DND-41 (cell line): ENCODE measurements around the gene EP400.

Source experiments
- ATAC-seq: fragments of 200-7000 bp; cut with Tn5 transposase; 3 replicates; pipeline ENCODE4 v1.9.1; 2021; ENCODE audit warnings: low read depth; ENCODE audit not compliant: insufficient read depth
- DNase-seq: peaks from one replicate; pipeline ENCODE4 v3.0.0-alpha.2; 2020
- H2AFZ ChIP-seq: 2 replicates; pipeline ENCODE4 v1.6.0; 2012; ENCODE audit warnings: low read depth, low read length
- H3K27ac ChIP-seq: 2 replicates; pipeline ENCODE4 v1.5.1; 2012; ENCODE audit warnings: low read length, inconsistent platforms
- H3K27me3 ChIP-seq: fragments of 200-600 bp; sonication (generic); 2 replicates; pipeline ENCODE4 v1.6.0; 2012; ENCODE audit warnings: low read length, mild to moderate bottlenecking, inconsistent platforms; ENCODE audit not compliant: insufficient read depth, poor library complexity
- H3K36me3 ChIP-seq: 2 replicates; pipeline ENCODE4 v1.5.1; 2012; ENCODE audit warnings: low read length, inconsistent platforms; ENCODE audit not compliant: insufficient read depth
- H3K4me1 ChIP-seq: 2 replicates; pipeline ENCODE4 v1.5.1; 2012; ENCODE audit warnings: mild to moderate bottlenecking, low read length; ENCODE audit not compliant: insufficient read depth
- H3K4me2 ChIP-seq: 2 replicates; pipeline ENCODE4 v1.6.0; 2012; ENCODE audit warnings: mild to moderate bottlenecking, moderate library complexity, low read length, inconsistent platforms; ENCODE audit not compliant: insufficient read depth
- H3K4me3 ChIP-seq, 2 experiments: fragments of 200-600 bp in 1 of 2; shearing (Covaris generic) in 1 of 2; 2 replicates each; pipeline ENCODE4 v1.5.1; 2012 to 2016; ENCODE audit warnings: inconsistent platforms in 2 of 2, low read length in 2 of 2, mild to moderate bottlenecking in 2 of 2, low read depth in 1 of 2, moderate library complexity in 1 of 2
- H3K79me2 ChIP-seq: 2 replicates; pipeline ENCODE4 v1.6.0; 2012; ENCODE audit warnings: low read length, inconsistent platforms; ENCODE audit not compliant: insufficient read depth
- H3K9ac ChIP-seq: 2 replicates; pipeline ENCODE4 v1.6.0; 2012; ENCODE audit warnings: low read depth, mild to moderate bottlenecking, inconsistent platforms, low read length, moderate library complexity
- H3K9me3 ChIP-seq: 2 replicates; pipeline ENCODE4 v1.5.1; 2012; ENCODE audit warnings: low read length, moderate library complexity, mild to moderate bottlenecking, inconsistent platforms; ENCODE audit not compliant: insufficient read depth, severe bottlenecking
- H4K20me1 ChIP-seq: 2 replicates; pipeline ENCODE4 v1.6.0; 2012; ENCODE audit warnings: low read length; ENCODE audit not compliant: insufficient read depth
- CTCF ChIP-seq: IDR thresholded peaks from 2 replicates; pipeline ENCODE4 v1.5.1; 2012; ENCODE audit warnings: borderline replicate concordance, low read length, moderate library complexity, mild to moderate bottlenecking; ENCODE audit not compliant: poor library complexity, severe bottlenecking; ENCODE audit errors: extremely low read depth
- EZH2 ChIP-seq: IDR thresholded peaks from 3 replicates; pipeline ENCODE4 v1.6.1; 2012; ENCODE audit warnings: borderline replicate concordance, low read depth, mild to moderate bottlenecking, moderate library complexity, low read length, inconsistent platforms; ENCODE audit not compliant: severe bottlenecking

Gene EP400

GRCh38 chr12:132007041-132007440 lies 57.3 kb downstream of the EP400 start:
- H3K4me1 ChIP-seq = no peaks in the 10 kb centered on the region
- TF ChIP-seq EZH2 = no peak
- no peak for TF ChIP-seq CTCF
- no peak overlapping the region for H2AFZ ChIP-seq
- no peaks in the 10 kb centered on the region for H3K27me3 ChIP-seq
- peaks cover 85% of the 10 kb centered on the region for H3K36me3 ChIP-seq
- H3K27ac ChIP-seq = no peak overlapping the region
- no peak overlapping the region for H3K4me2 ChIP-seq
- ATAC-seq (no peak), DNase-seq (no peak)
- no peaks in the 10 kb centered on the region for H3K9me3 ChIP-seq
- H3K4me3 ChIP-seq = no peak overlapping the region
- H3K9ac ChIP-seq = no peak overlapping the region
- no peaks in the 10 kb centered on the region for H3K79me2 ChIP-seq
- no peaks in the 10 kb centered on the region for H4K20me1 ChIP-seq

- H3K36me3 ChIP-seq = peaks cover 90% of the 10 kb centered on the region
These were observed 59.7 kb downstream of the EP400 start for GRCh38 chr12:132009336-132009859.

GRCh38 chr12:132012919-132013568 lies 63.3 kb downstream of the EP400 start:
- Histone ChIP-seq H3K9me3 (no peaks in the 10 kb centered on the region), H3K27me3 (no peaks in the 10 kb centered on the region), H3K9ac (no peak overlapping the region), H3K4me2 (no peak overlapping the region), H3K79me2 (no peaks in the 10 kb centered on the region), H3K27ac (no peak overlapping the region), H4K20me1 (peaks cover 9% of the 10 kb centered on the region; the same call in 1 of the 2 replicates), H3K4me3 (no peak overlapping the region), H2AFZ (no peak overlapping the region), H3K36me3 (peaks cover 93% of the 10 kb centered on the region), H3K4me1 (no peaks in the 10 kb centered on the region)
- ATAC-seq (no peak), DNase-seq (no peak)
- TF ChIP-seq CTCF (no peak), EZH2 (no peak)

More at GRCh38 chr12:132009336-132009859, 59.7 kb downstream of the EP400 start:
- Histone ChIP-seq H2AFZ (no peak overlapping the region), H3K4me1 (no peaks in the 10 kb centered on the region), H3K9me3 (no peaks in the 10 kb centered on the region), H3K27ac (no peak overlapping the region), H3K4me3 (no peak overlapping the region), H3K9ac (no peak overlapping the region), H3K27me3 (no peaks in the 10 kb centered on the region), H3K4me2 (no peak overlapping the region), H4K20me1 (no peaks in the 10 kb centered on the region), H3K79me2 (no peaks in the 10 kb centered on the region)
- DNase-seq = no peak
- TF ChIP-seq CTCF = no peak
- TF ChIP-seq EZH2 = no peak
- ATAC-seq = no peak
